Lung microvascular endothelial cell (primary cell): ENCODE data around the gene DNAJC10. TPM values are rescaled to one million over a fixed set of nuclear protein-coding genes. Genes with fewer than 3 reads are reported as not detected.
"Not testable (repeated sequence)": the region's sequence is repeated elsewhere in the genome, so short reads cannot be mapped to it uniquely, and the experiment has no call there.

ENCODE experiments used
- DNase-seq, 2 donors: peaks; one replicate each; pipeline versions ENCODE4 v3.0.0 to v3.0.0-alpha.2; 2010; ENCODE audit warnings: low read depth in 2 of 2
- total RNA-seq: library from RNA; depleted of rRNA; stranded (reverse); fragments of >200 nt; gene quantifications from 2 replicates; pipeline ENCODE4 v1.2.1, GENCODE V29; 2014

Gene DNAJC10
- total RNA-seq, 1 donor from 2014 or later: 63.3 TPM

DNA sequence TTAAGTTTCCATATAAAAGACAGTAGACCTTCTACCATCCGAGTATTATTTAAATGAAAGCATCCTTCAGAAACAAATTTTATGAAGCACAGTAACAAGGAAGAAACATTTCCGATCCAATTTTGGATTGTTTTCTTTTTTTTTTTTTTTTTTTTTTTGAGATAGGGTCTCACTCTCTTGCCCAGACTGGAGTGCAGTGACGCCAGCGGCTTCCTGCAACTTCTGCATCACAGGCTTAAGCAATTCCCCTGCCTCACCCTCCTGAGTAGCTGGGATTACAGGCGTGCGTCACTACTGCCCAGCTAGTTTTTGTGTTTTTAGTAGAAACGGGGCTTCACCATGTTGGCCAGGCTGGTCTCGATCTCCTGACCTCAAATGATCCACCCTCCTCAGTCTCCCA, 3.1 kb downstream of the DNAJC10 start:
- DNase-seq: not testable (repeated sequence)

DNA sequence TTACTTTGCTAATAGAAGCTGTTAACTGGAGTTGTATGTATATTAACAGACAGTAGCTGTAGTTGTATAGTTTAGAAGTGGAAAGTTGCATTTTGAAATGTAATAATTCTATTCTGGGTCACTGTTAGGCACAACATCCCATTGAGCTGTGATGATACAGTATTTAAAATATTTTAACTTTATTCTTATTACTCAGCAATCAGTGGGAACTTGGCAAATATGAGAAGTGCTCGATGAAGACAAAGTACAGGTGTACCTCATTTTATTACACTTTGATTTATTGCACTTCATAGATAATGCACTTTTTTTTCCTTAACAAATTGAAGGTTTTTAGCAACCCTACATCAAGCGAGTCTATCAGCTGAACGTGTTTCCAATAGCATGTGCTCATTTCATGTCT, 8.6 kb downstream of the DNAJC10 start:
- no peak for DNase-seq

DNA sequence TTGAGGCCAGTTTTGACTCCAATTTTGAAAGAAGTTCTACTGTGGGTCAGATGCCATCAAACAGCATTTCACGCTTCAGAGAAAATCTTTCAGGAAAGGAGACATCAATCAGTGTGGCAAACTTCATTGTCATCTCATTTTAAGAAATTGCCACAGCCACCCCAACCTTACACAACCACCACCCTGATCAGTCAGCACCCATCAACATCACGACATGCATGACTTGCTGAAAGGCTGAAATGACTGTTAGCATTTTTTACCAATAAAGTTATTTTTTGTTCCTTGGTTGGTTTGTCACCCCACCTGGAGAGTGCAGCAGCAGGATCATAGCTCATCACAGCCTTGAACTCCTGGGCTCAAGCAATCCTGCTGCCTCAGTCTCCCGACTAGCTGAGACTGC, 10.4 kb downstream of the DNAJC10 start:
- no peak for DNase-seq

DNA sequence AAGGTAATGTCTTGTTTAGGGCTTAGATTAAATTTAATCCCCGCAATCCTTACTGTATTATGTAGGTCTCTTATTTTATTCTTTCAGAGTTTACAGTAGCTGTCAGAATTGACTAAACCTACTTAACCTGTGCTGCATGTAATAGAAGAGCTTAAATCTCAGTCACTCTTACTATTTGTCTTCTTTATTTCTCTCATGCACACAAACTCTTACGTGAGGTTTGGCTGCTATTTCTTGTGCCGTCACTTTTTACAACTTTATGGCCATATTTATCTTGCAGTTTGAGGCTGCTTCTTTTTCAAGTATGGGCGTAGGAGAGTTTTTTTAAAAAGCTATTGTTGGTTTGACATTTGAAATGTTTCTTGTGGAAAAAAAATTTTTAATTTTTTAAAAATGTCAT, 12.0 kb downstream of the DNAJC10 start:
- DNase-seq: no peak

DNA sequence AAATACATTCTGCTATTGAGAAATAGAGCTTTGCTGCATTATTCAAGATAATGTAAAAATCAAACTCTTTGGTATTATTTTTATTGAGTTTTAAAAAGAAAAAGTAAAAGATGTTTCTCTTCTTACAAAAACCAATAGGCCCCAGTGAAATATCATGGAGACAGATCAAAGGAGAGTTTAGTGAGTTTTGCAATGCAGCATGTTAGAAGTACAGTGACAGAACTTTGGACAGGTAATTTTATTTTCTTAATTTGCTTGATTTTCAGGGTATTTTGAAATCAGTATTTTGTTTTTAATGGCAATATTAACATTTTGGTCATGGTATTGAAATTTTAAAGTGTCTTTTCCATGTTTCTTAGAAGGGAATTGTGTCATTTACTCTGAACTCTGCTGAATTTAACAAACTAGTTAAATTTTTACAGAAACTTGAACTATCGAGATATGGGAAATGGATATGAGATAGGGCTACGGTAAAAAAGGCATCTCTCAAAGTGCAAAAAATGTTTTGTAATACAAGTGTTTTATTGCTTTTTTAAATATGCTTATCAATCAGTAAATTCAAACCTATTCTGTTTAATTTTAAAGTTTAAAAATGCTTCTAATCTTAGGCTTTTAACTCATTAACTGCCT, 13.8 kb downstream of the DNAJC10 start:
- no peak for DNase-seq

DNA sequence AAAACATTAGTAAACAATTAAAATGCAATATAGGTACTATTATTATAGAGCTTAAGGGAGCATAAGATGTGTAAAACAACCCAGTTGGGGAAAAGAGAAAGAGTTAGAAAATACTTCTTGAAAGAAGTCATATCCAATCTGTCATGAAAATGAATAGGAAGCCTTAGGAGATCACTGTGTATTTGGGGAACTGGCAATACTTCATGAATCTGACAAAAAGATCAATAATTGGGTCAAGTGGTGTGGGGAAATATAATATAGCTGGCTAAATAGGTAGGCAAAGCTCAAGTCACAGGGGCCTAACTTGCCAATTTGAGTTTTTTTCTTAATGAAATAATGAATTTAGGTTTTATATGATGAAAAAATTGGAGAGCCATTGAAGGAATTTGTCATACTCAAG, 14.4 kb downstream of the DNAJC10 start:
- DNase-seq: no peak

DNA sequence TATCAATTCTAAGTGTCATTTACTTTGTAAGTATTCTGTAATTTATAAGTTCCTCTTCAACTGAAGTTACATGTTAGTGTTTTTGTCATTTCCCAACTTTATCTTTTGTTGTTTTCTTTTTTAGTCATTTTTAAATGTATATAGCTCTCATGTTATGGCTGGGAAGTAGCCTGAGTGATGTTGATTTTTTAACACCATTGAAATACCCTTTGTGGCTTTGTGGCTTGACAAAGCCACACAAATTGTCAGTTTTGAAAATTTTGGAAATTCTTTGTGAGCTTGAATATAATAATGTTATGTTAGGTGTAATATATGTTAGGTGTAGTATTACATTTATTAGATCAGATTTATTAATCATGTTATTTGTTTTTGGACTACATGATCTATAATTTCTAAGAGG, 16.7 kb downstream of the DNAJC10 start:
- no peak for DNase-seq

DNA sequence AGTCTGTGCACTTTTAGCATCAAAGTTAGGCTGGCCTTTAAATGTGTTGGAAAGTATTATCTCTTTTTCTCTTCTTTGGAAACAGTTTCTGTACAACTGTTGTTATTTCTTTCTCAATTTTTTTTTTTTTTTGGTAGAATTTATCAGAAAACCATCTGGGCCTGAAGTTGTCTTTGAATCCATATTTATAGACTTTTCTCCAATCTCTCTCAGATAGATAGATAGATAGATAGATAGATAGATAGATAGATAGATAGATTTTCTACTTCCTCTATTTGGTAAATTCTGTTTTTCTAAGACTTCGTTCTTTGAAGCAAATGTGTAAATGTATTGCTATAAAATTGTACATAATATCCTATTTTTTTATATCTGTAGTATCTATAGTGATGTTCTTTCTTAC, 17.5 kb downstream of the DNAJC10 start:
- DNase-seq: no peak

DNA sequence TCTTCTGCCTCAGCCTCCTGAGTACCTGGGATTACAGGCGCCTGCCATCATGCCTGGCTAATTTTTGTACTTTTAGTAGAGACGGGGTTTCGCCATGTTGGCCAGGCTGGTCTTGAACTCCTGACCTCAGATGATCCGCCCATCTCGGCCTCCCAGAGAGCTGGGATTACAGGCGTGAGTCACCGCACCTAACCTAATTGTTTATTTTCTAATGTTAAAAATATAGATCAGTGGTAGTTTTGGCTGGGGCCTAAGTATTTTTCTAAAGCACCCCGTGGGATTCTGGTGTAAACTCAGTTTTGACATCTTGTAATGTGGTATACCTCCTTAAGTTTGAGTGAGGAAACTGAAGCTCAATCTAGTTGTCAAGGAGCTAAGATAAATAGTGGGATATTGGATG, 20.8 kb downstream of the DNAJC10 start:
- DNase-seq: not testable (repeated sequence)

DNA sequence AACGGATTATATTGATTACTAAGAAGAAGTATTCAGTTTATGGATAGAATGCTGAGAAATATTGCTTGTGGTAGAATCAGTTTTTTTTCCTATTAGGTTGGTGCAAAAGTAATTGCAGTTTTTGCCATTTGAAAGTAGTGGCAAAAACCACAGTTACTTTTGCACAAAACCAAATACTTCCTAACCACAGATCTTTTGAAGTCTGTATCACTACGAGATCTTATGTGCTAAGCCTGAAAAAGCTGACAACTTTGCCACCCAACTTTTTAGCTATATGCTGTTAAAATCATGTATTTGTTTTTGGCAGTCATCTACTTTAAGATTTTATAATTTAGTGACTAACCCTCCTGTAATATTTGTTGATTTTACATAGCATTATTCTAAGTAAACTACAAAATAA, 24.6 kb downstream of the DNAJC10 start:
- DNase-seq: no peak

DNA sequence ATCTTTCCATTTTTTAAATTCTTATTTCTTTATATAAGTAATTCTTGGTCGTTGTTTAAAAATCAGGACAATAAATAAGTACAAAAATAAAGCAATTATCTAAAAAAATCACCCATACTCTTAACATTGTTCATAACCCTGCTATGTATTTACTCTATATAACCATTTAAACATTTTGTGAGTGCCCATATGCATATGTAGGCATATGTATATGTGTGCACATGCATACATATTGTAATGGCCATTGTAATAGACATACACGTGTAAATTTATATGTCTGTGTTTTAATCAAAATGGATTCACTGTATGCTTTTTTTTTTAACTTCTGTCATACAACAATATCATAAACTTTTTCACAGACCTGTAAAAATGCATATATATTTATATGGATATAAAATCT, 25.6 kb downstream of the DNAJC10 start:
- DNase-seq: no peak

DNA sequence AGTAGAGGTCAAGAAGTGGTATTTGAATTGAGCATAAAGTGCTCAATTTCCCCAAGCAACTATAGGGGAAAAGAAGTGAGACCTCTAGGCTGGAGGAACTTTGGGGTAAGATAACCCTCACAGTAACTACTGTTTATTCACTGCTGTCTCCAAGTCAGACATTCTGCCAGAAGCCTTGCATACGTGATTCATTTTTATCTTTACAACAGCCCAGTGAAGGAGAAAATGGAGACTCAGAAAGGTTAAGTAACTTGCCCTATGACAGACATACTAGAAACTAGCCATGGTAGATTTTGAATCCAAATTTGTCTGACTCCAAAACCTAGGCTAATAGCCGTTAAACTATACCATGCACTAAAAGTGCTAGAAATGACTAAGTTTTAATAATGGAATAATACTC, 28.4 kb downstream of the DNAJC10 start:
- no peak for DNase-seq

DNA sequence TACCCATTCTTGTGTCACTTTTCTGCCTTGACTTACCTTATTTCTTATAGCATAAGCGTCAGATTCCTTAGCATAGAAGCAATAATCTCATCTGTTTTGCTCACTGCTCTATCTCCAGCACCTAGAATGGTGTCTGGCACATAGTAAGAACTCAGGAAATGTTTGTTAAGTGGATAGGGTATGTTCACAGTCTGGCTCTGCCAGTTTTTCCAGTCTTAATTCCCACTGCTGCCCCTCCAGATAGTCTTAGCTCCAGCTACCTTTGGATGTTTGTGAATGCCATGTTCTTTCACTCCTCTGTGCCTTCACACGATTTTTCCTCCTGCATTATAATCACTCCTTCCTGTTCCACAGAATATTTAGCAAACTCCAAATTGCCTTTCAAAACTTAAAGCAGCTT, 29.0 kb downstream of the DNAJC10 start:
- no peak for DNase-seq

DNA sequence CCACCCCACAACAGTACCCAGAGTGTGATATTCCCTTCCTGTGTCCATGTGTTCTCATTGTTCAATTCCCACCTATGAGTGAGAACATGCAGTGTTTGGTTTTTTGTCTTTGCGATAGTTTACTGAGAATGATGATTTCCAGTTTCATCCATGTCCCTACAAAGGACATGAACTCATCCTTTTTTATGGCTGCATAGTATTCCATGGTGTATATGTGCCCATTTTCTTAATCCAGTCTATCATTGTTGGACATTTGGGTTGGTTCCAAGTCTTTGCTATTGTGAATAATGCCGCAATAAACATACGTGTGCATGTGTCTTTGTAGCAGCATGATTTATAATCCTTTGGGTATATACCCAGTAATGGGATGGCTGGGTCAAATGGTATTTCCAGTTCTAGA, 29.8 kb downstream of the DNAJC10 start:
- DNase-seq: not testable (repeated sequence)

DNA sequence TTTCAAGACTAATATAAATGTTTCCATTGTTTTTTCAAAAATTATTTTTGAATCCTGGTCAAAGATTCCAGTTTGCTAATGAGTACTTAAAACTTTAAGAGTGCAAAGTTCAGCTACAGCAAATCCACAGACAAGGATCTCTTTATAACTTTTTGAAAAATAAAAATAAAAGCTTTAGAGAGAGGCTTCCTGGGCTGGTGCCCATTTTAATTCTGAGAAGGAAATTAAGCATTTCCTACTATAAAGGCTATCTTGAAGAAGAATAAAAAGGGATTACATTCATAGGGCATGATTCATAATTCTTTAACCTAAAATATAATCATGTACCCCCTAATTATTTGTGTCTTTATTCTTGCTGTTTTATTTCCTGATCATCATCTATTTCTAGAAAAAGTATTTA, 38.2 kb downstream of the DNAJC10 start:
- DNase-seq: no peak

DNA sequence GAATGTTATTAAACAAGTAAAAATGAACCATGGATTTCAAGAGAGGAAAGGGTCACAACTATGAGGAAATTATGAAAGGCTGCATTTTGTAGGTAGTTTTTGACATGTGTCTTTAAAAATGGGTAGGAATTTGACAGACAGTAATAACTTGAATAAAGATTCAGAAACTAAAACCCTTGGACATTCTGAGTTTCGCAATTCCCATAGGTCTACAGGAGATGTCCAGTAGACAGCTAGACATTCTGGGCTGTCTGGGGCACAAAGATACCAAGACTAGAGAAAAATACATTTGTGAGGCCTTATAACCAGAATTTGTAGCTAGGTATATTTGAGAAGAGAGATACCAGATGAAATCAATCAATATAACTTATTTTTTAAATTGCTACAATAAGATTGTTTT, 42.3 kb downstream of the DNAJC10 start:
- DNase-seq: no peak

DNA sequence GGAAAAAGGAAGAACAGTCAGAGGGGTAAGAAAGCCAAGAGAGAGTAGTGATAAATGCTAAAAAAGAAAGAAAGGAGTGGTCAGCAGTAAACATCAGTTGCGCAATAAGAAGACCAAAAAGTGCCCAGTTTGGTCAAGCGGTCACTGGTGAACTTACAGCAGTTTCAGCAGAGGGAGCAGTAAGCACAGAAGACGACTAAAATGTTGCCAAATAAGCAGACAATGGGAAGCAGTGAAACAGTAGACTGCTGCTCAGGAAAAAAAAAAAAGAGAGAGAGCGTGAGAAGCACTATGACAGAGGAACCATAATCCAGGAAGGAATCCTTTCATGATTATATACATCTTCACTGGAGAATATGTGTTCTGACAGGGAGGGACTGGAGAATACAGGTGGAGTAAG, 45.8 kb downstream of the DNAJC10 start:
- DNase-seq: peak; percentile 38 to 42

DNA sequence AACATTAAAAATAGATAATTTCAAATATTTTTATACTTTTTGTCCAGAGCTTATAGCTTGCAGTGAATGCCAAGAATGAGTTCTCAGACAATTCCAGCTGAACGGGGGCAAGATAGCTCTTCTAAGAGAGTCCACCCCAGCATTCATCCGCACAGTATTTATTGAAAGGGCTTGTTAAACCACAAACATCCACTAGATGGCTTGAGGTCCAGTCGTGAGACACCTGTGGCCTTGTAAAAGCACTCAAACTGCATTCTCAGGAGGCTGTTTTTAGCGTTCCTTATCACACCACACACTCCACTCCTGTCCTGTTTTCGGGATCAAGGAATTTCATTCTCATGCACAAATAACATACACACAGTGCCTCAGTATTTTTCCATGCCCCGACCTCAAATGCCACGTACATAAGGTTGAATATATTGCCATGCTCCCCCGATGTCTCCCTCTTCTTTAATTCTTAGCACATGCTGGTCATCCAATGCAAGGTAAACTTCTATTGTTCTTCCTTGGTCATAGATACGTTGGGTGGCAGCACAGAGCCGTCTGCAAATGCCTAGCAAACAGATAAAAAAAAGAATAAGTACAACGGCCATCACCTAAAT, 47.4 kb downstream of the DNAJC10 start:
- peak; percentile 55 to 61 for DNase-seq

DNA sequence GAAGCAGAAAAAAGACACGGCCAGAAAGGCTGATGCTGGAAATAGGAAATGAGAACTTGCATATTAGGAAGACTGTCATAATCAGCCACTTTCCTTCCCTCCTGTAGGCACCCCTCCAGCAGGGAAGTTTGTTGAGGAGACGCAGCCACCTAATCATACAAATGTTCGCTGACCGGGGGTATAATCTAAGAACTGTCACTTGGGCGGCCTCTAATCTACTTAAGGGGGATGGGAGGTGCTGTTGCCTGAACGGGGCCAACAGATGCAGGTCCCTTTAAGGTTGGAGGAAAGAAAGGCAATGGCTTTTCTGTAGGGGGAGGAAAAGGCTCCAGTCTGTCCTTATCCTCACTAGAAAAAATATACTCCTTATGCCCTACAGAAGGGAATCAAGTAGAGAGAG, 50.6 kb downstream of the DNAJC10 start:
- DNase-seq: no peak

DNA sequence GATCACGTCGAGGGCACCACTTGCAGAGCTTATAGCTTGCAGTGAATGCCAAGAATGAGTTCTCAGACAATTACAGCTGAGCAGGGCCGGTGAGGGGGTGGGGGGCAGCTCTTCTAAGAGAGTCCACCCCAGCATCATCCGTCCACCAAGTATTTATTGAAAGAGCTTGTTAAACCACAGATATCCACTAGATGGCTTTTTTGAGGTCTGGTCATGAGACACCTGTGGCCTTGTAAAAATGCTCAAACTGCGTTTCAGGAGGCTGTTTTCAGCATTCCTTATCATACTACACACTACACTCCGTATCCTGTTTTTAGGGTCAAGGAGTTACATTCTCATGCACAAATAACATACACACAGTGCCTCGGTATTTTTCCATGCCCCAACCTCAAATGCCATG, 51.5 kb downstream of the DNAJC10 start:
- peak; percentile 36 to 52 for DNase-seq

DNA sequence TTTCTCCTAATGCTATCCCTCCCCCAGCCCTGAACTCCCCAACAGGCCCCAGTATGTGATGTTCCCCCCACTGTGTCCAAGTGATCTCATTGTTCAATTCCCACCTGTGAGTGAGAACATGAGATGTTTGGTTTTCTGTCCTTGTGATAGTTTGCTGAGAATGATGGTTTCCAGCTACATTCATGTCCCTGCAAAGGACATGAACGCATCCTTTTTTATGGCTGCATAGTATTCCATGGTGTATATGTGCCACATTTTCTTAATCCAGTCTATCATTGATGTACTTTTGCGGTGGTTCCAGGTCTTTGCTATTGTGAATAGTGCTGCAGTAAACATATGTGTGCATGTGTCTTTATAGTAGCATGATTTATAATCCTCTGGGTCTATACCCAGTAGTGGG, 52.9 kb downstream of the DNAJC10 start:
- DNase-seq: not testable (repeated sequence)

DNA sequence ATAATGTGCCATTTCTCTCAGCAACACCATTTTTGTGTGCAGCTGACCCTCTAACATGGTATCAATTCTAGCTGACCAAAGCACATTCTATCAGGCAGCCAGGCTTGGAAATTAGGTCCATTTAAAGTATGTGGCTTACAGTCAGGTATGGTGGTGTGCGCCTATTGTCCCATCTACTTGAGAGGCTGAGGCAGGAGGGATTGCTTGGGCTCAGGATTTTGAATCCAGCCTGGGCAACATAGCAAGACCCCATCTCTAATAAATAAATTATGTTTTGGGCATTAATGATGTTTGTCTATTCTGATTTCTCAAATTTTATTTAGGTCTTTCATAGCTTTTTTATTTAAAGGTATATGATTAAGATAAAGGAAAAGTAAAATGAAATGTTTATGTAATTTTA, 63.3 kb downstream of the DNAJC10 start:
- DNase-seq: no peak

DNA sequence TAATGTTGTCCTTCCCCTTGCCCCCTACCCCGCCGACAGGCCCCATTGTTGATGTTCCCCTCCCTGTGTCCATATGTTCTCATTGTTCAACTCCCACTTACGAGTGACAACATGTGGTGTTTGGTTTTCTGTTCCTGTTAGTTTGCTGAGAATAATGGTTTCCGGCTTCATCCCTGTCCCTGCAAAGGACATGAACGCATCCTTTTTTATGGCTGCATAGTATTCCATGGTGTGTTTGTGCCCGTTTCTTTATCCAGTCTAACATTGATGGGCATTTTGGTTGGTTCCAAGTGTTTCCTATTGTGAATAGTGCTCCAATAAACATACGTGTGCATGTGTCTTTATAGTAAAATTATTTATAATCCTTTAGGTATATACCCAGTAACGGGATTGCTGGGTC, 65.0 kb downstream of the DNAJC10 start:
- not testable (repeated sequence) for DNase-seq

DNA sequence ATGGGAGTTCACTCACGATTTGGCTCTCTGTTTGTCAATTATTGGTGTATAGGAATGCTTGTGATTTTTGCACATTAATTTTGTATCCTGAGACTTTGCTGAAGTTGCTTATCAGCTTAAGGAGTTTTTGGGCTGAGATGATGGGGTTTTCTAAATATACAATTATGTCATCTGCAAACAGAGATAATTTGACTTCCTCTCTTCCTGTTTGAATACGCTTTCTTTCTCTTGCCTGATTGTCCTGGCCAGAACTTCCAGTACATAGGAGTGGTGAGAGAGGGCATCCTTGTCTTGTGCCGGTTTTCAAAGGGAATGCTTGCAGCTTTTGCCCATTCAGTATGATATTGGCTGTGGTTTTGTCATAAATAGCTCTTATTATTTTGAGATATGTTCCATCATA, 66.6 kb downstream of the DNAJC10 start:
- DNase-seq: not testable (repeated sequence)
